ENCODE results near the gene ITSN1.

Gene ITSN1

DNA sequence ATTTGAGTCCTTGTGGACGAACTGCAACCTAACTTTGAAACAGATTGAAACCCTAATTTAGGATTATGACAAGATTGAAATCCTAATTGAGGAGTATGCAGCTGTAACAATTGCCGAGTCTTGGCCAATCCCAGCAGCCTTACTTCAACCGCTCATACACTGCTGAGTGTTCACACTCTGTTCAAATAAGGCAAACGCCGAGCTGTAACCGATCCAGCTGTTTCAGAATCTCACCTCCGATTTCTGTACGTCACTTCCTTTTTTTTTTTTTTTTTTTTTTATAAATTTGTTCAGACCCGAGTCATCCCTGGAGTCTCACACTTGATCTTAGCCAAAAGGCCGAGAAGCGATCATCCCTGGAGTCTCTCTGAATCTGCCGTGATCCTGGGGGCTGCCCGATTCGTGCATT is 295.6 kb downstream of the ITSN1 start:
- no peak for TF ChIP-seq RARB (CRISPR knock-in tag; IDR thresholded peaks at IDR 0.05)
- no peak for TF ChIP-seq CSDC2 (CRISPR knock-in tag; IDR thresholded peaks at IDR 0.05)
- TF ChIP-seq ZNF70 (CRISPR knock-in tag; IDR thresholded peaks at IDR 0.05): no peak
- TF ChIP-seq PPARA (CRISPR knock-in tag; IDR thresholded peaks at IDR 0.05; ENCODE audit: borderline replicate concordance): no peak
- no peak for TF ChIP-seq ZFP3 (CRISPR knock-in tag; IDR thresholded peaks at IDR 0.05)
- TF ChIP-seq OSR1 (CRISPR knock-in tag; IDR thresholded peaks at IDR 0.05): no peak
- TF ChIP-seq, protein P1, sequence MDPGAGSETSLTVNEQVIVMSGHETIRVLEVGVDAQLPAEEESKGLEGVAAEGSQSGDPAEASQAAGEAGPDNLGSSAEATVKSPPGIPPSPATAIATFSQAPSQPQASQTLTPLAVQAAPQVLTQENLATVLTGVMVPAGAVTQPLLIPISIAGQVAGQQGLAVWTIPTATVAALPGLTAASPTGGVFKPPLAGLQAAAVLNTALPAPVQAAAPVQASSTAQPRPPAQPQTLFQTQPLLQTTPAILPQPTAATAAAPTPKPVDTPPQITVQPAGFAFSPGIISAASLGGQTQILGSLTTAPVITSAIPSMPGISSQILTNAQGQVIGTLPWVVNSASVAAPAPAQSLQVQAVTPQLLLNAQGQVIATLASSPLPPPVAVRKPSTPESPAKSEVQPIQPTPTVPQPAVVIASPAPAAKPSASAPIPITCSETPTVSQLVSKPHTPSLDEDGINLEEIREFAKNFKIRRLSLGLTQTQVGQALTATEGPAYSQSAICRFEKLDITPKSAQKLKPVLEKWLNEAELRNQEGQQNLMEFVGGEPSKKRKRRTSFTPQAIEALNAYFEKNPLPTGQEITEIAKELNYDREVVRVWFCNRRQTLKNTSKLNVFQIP (CRISPR knock-in tag; IDR thresholded peaks at IDR 0.05; ENCODE audit: borderline replicate concordance, low read depth): no peak
- TF ChIP-seq TCF4 (CRISPR knock-in tag; IDR thresholded peaks at IDR 0.05; ENCODE audit: borderline replicate concordance): no peak
- no peak for TF ChIP-seq ARNTL (CRISPR knock-in tag; IDR thresholded peaks at IDR 0.05; ENCODE audit: borderline replicate concordance, low read depth)
- no peak for TF ChIP-seq BACH2 (CRISPR knock-in tag; IDR thresholded peaks at IDR 0.05; ENCODE audit: borderline replicate concordance)
- TF ChIP-seq, protein P2, sequence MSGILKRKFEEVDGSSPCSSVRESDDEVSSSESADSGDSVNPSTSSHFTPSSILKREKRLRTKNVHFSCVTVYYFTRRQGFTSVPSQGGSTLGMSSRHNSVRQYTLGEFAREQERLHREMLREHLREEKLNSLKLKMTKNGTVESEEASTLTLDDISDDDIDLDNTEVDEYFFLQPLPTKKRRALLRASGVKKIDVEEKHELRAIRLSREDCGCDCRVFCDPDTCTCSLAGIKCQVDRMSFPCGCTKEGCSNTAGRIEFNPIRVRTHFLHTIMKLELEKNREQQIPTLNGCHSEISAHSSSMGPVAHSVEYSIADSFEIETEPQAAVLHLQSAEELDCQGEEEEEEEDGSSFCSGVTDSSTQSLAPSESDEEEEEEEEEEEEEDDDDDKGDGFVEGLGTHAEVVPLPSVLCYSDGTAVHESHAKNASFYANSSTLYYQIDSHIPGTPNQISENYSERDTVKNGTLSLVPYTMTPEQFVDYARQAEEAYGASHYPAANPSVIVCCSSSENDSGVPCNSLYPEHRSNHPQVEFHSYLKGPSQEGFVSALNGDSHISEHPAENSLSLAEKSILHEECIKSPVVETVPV (CRISPR knock-in tag; IDR thresholded peaks at IDR 0.05): no peak
- ATAC-seq: no peak

DNA sequence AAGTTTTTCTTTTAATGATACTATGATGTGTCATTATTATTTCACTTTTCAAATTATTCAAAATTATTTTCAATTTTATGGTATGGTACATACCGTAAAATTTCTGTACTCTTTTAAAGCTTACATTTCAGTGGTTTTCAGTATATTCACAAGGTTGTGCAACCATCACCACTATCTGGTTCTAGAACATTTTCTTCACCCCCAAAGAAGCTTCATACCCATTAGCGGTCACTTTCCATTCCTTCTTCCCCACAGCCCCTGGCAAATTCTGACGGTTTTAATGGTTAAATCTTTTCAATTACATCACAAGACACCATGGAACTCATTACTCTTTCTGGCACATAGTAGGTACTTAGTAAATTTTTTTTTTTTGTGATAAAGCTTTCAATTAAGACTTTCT is 296.1 kb downstream of the ITSN1 start:
- TF ChIP-seq OSR1 (CRISPR knock-in tag; IDR thresholded peaks at IDR 0.05) (no peak), ZNF70 (CRISPR knock-in tag; IDR thresholded peaks at IDR 0.05) (no peak), GLIS3 (CRISPR knock-in tag; IDR thresholded peaks at IDR 0.05) (no peak), ZFP3 (CRISPR knock-in tag; IDR thresholded peaks at IDR 0.05) (no peak)

DNA sequence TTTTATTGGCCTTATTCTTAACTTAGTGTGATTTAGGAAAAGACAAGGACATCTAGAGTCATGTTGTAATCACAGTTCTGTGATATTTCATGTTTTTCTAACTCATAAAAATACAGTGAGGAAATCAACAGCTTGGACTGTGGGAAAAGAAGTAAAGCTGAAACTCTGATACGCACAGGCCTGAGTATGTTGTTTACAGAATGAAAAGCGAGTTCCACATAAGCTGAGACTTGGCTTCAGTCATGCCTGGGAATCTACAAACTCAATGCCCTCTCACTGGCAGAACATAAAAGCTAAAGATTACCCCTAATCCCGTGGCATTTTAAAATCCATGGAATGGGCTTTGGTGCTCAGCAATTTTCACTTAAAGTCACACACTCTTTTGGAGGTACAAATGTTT is 296.9 kb downstream of the ITSN1 start:
- TF ChIP-seq SNAI2 (CRISPR knock-in tag; IDR thresholded peaks at IDR 0.05) (no peak), ZC3H10 (CRISPR knock-in tag; IDR thresholded peaks at IDR 0.05) (no peak), PPARA (CRISPR knock-in tag; IDR thresholded peaks at IDR 0.05; ENCODE audit: borderline replicate concordance) (no peak), ARNTL (CRISPR knock-in tag; IDR thresholded peaks at IDR 0.05; ENCODE audit: borderline replicate concordance, low read depth) (no peak), ZFP30 (CRISPR knock-in tag; IDR thresholded peaks at IDR 0.05) (no peak), BACH2 (CRISPR knock-in tag; IDR thresholded peaks at IDR 0.05; ENCODE audit: borderline replicate concordance) (no peak)
- TF ChIP-seq, protein P3, sequence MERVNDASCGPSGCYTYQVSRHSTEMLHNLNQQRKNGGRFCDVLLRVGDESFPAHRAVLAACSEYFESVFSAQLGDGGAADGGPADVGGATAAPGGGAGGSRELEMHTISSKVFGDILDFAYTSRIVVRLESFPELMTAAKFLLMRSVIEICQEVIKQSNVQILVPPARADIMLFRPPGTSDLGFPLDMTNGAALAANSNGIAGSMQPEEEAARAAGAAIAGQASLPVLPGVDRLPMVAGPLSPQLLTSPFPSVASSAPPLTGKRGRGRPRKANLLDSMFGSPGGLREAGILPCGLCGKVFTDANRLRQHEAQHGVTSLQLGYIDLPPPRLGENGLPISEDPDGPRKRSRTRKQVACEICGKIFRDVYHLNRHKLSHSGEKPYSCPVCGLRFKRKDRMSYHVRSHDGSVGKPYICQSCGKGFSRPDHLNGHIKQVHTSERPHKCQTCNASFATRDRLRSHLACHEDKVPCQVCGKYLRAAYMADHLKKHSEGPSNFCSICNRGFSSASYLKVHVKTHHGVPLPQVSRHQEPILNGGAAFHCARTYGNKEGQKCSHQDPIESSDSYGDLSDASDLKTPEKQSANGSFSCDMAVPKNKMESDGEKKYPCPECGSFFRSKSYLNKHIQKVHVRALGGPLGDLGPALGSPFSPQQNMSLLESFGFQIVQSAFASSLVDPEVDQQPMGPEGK (CRISPR knock-in tag; IDR thresholded peaks at IDR 0.05; ENCODE audit: borderline replicate concordance): no peak
- TF ChIP-seq, protein P2 (CRISPR knock-in tag; IDR thresholded peaks at IDR 0.05): no peak
- ATAC-seq: no peak

More for the DNA sequence above, 296.1 kb downstream of the ITSN1 start:
- ATAC-seq: no peak

DNA sequence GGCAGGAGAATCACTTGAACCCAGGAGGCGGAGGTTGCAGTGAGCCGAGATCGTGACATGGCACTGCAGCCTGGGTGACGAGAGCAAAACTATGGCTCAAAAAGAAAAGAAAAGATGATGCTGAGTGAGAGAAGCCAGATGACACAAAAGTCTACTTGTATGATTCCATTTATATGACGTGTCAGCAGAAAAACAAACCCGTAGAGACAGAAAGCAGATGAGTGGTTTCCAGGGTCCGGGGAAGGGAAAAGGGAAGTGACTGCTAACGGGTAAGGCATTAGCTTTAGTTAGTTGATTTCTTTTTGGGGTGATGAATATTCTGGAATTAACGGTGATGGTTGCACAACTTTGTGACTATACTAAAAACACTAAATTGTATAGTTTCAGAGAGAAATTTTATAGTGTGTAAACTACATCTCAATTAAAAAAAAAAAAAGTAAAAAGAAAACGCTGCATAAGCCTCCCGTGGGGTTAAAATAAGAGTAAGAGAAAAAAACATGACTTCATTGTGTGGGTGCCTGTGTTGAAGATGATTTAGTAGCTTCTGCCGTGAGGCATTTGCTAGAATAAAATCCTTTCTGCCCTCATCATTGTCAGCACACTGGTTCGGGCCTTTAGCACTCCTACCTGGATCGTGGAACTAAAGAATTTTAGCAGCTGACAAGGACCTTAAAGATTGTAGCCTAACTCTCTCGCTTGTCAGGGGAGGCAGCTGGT is 298.0 kb downstream of the ITSN1 start:
- TF ChIP-seq ESRRG (CRISPR knock-in tag; IDR thresholded peaks at IDR 0.05) (no peak), OSR1 (CRISPR knock-in tag; IDR thresholded peaks at IDR 0.05) (no peak)
- TF ChIP-seq, protein P2 (CRISPR knock-in tag; IDR thresholded peaks at IDR 0.05): no peak
- no peak for ATAC-seq

DNA sequence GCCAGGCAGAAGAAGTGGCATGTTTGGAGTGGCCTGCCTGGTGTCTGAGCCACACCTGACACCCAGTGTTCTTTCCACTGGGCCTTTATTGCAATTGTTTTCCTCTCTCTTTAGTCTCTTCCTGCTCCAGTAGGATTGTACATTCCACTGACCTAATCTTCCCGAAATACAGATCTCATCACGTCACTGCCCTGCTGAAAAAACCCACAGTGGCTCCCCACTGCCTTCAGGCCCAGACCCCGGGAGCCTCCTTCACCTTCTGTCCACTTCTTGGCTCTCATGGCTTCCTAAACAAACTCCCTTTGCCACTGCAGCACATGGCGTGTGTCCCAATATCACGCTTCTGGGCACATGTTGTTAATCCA is 298.6 kb downstream of the ITSN1 start:
- no peak for ATAC-seq
- no peak for TF ChIP-seq OSR1 (CRISPR knock-in tag; IDR thresholded peaks at IDR 0.05)
